K562 (cell line): Measurements from ENCODE around the gene FAT2. TPM values are rescaled to one million over a fixed set of nuclear protein-coding genes. Genes with fewer than 3 reads are reported as not detected.

Experiments used
- ATAC-seq: fragments of 200-7000 bp; cut with Tn5 transposase; 3 replicates; pipeline ENCODE4 v1.9.1; 2020; ENCODE audit warnings: moderate library complexity
- BruUV-seq: library from RNA; stranded (reverse); fragments of 400-500 nt; replicated peaks from 2 replicates; lab custom pipeline; 2021; lab: Mats Ljungman, UMichigan
- CTCF ChIA-PET: fragments of 300-600 bp; formaldehyde crosslinking; extraction: SDS; loops from one replicate; lab custom pipeline; 2021; ENCODE audit warnings: low intra/inter-chr PET ratio; lab: Yijun Ruan, JAX
- POLR2A ChIA-PET: fragments of 300-600, 350-650 bp; sonication (Branson Sonifier 250); formaldehyde crosslinking; extraction: SDS; loops from one replicate; lab custom pipeline; 2021; ENCODE audit warnings: antibody characterized with exemption, inconsistent platforms; lab: Yijun Ruan, JAX
- DNase-seq, 4 experiments: peaks; one replicate each; pipeline versions ENCODE4 v3.0.0 to v3.0.0-alpha.2; 2011 to 2018; ENCODE audit warnings: low spot score in 3 of 4, mixed read lengths in 3 of 4; ENCODE audit errors: extremely low read depth in 1 of 4
- FAIRE-seq: peaks from 2 replicates; lab custom pipeline; 2011; peaks lifted over from hg19 to GRCh38; lab: Jason Lieb, UNC
- H2AFZ ChIP-seq: 2 replicates; pipeline ENCODE4 v1.6.0; 2011; ENCODE audit warnings: low read depth, low read length, control low read depth, inconsistent platforms
- H3K27ac ChIP-seq: fragments of 200-600 bp; 3 replicates; pipeline ENCODE4 v1.8.0; 2011; ENCODE audit warnings: low read depth, mild to moderate bottlenecking, control low read depth, inconsistent platforms, low read length, moderate library complexity, mixed read lengths; ENCODE audit errors: extremely low read depth
- H3K27me3 ChIP-seq, 2 experiments: fragments of 300-600 bp in 1 of 2; 2 replicates in 1 of 2; 3 replicates in 1 of 2; pipeline versions ENCODE4 v1.6.0 to v1.8.0; 2011; ENCODE audit warnings: inconsistent platforms in 2 of 2, low read length in 2 of 2, mild to moderate bottlenecking in 1 of 2, mixed read lengths in 1 of 2, moderate library complexity in 1 of 2; ENCODE audit not compliant: control insufficient read depth in 2 of 2, insufficient read depth in 2 of 2
- H3K36me3 ChIP-seq: fragments of 300-600 bp; 3 replicates; pipeline ENCODE4 v1.8.0; 2011; ENCODE audit warnings: mild to moderate bottlenecking, low read length, inconsistent platforms; ENCODE audit not compliant: control insufficient read depth, insufficient read depth
- H3K4me1 ChIP-seq, 2 experiments: fragments of 200-600 bp in 1 of 2; replicated peaks in 1 of 2; 2 replicates in 1 of 2; 3 replicates in 1 of 2; pipeline versions ENCODE4 v1.5.1 to v1.8.0; 2011; ENCODE audit warnings: inconsistent platforms in 2 of 2, low read length in 2 of 2, mild to moderate bottlenecking in 1 of 2, mixed read lengths in 1 of 2, moderate library complexity in 1 of 2; ENCODE audit not compliant: control insufficient read depth in 2 of 2, insufficient read depth in 2 of 2
- H3K4me2 ChIP-seq: 2 replicates; pipeline ENCODE4 v1.6.1; 2011; ENCODE audit warnings: low read length, control low read depth, inconsistent platforms, mixed read lengths; ENCODE audit not compliant: insufficient read depth
- H3K4me3 ChIP-seq: fragments of 200-600 bp; sonication (generic), shearing (Covaris generic); 2 replicates; pipeline ENCODE4 v1.5.1; 2016; ENCODE audit warnings: control low read depth, inconsistent platforms
- H3K79me2 ChIP-seq: fragments of 200-600 bp; 3 replicates; pipeline ENCODE4 v1.8.0; 2011; ENCODE audit warnings: low read length, inconsistent platforms; ENCODE audit not compliant: control insufficient read depth, insufficient read depth
- H3K9ac ChIP-seq, 2 experiments: 2 replicates each; pipeline versions ENCODE4 v1.6.0 to v1.6.1; 2011; ENCODE audit warnings: low read depth in 2 of 2, low read length in 2 of 2, control low read depth in 1 of 2, inconsistent platforms in 1 of 2, mild to moderate bottlenecking in 1 of 2, mixed read lengths in 1 of 2; ENCODE audit not compliant: insufficient read depth in 1 of 2
- H3K9me1 ChIP-seq: one replicate; pipeline ENCODE4 v1.6.0; 2011; ENCODE audit warnings: inconsistent platforms, mild to moderate bottlenecking, low read length, moderate library complexity; ENCODE audit not compliant: control insufficient read depth, insufficient read depth
- H3K9me3 ChIP-seq: replicated peaks from 2 replicates; pipeline ENCODE4 v1.5.1; 2011; ENCODE audit warnings: low read depth, low read length, inconsistent platforms; ENCODE audit not compliant: control insufficient read depth, insufficient read depth
- H4K20me1 ChIP-seq: replicated peaks from 2 replicates; pipeline ENCODE4 v1.6.1; 2011; ENCODE audit warnings: low read length, inconsistent platforms, mixed read lengths; ENCODE audit not compliant: control insufficient read depth, insufficient read depth
- CEBPG ChIP-seq, 3 experiments: fragments of 200-800 bp in 1 of 3; sonication (Bioruptor generic) in 1 of 3; sonication (generic) in 1 of 3; formaldehyde crosslinking in 1 of 3; IDR thresholded peaks in 2 of 3; conservative IDR thresholded peaks in 1 of 3; 2 replicates each; pipeline versions ENCODE4 v1.6.1 to v1.8.0; 2016 to 2022; ENCODE audit warnings: missing compliant biosample characterization in 2 of 3, missing genetic modification characterization in 2 of 3, mild to moderate bottlenecking in 1 of 3, missing genetic modification reagents in 1 of 3
- CSDE1 ChIP-seq, 2 experiments: fragments of 450-650 bp; IDR thresholded peaks; 2 replicates each; pipeline ENCODE4 v1.6.1; 2016; ENCODE audit warnings: mild to moderate bottlenecking in 1 of 2
- HNRNPUL1 ChIP-seq: fragments of 200-400 bp; formaldehyde crosslinking; IDR thresholded peaks from 2 replicates; pipeline ENCODE4 v1.6.1; 2017; ENCODE audit warnings: low read length
- JUNB ChIP-seq: fragments of 450-650 bp; formaldehyde crosslinking; conservative IDR thresholded peaks from 2 replicates; pipeline ENCODE4 v1.4.0; 2020; ENCODE audit warnings: mild to moderate bottlenecking
- KAT7 ChIP-seq: sonication (generic); formaldehyde crosslinking; IDR thresholded peaks from 2 replicates; pipeline ENCODE4 v1.8.0; 2022; ENCODE audit warnings: missing genetic modification reagents, mild to moderate bottlenecking, borderline replicate concordance
- NR4A1 ChIP-seq, 2 experiments: fragments of 250-450 bp in 1 of 2; fragments of 450-650 bp in 1 of 2; sonication (Bioruptor Pico) in 1 of 2; IDR thresholded peaks; 2 replicates each; pipeline versions ENCODE4 v1.4.0 to v1.6.1; 2016 to 2020; ENCODE audit warnings: mild to moderate bottlenecking in 2 of 2, missing compliant biosample characterization in 1 of 2, missing genetic modification characterization in 1 of 2, moderate library complexity in 1 of 2
- PATZ1 ChIP-seq: fragments of 250-450 bp; sonication (Bioruptor Pico); IDR thresholded peaks from 2 replicates; pipeline ENCODE4 v1.5.0; 2020; ENCODE audit warnings: mild to moderate bottlenecking, borderline replicate concordance
- POLR2AphosphoS5 ChIP-seq: IDR thresholded peaks from 2 replicates; pipeline ENCODE4 v1.6.1; 2011; ENCODE audit warnings: mild to moderate bottlenecking, low read depth, low read length, moderate library complexity; ENCODE audit not compliant: control insufficient read depth, insufficient read depth
- TBL1XR1 ChIP-seq, 2 experiments: IDR thresholded peaks; 2 replicates each; pipeline ENCODE4 v1.6.1; 2012; ENCODE audit warnings: improper control_type of control experiment in 2 of 2, low read length in 2 of 2, mild to moderate bottlenecking in 1 of 2
- ZNF696 ChIP-seq: fragments of 250-450 bp; sonication (Bioruptor Pico); conservative IDR thresholded peaks from 2 replicates; pipeline ENCODE4 v1.4.0; 2020; ENCODE audit warnings: mild to moderate bottlenecking, moderate library complexity
- WGBS: fragments of 100-300 bp; shearing (Covaris generic); methylation state at CpG from one replicate; pipeline ENCODE4 v1.1.6; 2016; ENCODE audit warnings: low coverage, mixed read lengths; ENCODE audit not compliant: insufficient coverage; ENCODE audit errors: missing lambda C conversion rate; 5-methylcytosine and 5-hydroxymethylcytosine counted together
- in situ Hi-C: fragments of 300-500 bp; cut with MboI; formaldehyde crosslinking; loops from 4 replicates; pipeline ENCODE4 v1.15.0; 2018; ENCODE audit warnings: inconsistent platforms, mixed read lengths
- intact Hi-C: fragments of 100-400 bp; cut with micrococcal nuclease; formaldehyde crosslinking; loops from 2 replicates; pipeline ENCODE4 v1.14.2; 2022
- polyA plus RNA-seq, 8 experiments: library from polyadenylated mRNA; depleted of rRNA in 4 of 8; stranded (reverse) in 5 of 8; unstranded in 3 of 8; fragments of >200 nt; fragmentation: Nextera tagmentation in 2 of 8; fragmentation: Illumina TruSeq in 1 of 8; extraction: Ambion mirVana in 2 of 8; extraction: Trizol in 1 of 8; gene quantifications; 2 replicates each; pipeline versions ENCODE4 v1.2.1 to v1.2.3, GENCODE V29; 2011 to 2014; ENCODE audit warnings: inconsistent platforms in 1 of 8, missing spikeins in 1 of 8
- total RNA-seq, 7 experiments: library from RNA; depleted of rRNA in 6 of 7; stranded (reverse); fragments of >200 nt in 6 of 7; fragmentation: Illumina TruSeq in 2 of 7; extraction: Trizol in 2 of 7; gene quantifications; 2 replicates each; pipeline versions ENCODE4 v1.2.1 to v1.2.3, GENCODE V29; 2011 to 2021; ENCODE audit warnings: low replicate concordance in 1 of 7
- TF ChIP-seq, protein P1 (sequence below): sonication (generic); formaldehyde crosslinking; IDR thresholded peaks from 2 replicates; pipeline ENCODE4 v1.8.0; 2023; ENCODE audit warnings: mild to moderate bottlenecking, missing genetic modification reagents

Gene FAT2
- total and polyA plus RNA-seq, 9 of the 15 experiments (the other 6 are each of a cell fraction or from before 2014, with no cell fraction given) = not detected

DNA sequence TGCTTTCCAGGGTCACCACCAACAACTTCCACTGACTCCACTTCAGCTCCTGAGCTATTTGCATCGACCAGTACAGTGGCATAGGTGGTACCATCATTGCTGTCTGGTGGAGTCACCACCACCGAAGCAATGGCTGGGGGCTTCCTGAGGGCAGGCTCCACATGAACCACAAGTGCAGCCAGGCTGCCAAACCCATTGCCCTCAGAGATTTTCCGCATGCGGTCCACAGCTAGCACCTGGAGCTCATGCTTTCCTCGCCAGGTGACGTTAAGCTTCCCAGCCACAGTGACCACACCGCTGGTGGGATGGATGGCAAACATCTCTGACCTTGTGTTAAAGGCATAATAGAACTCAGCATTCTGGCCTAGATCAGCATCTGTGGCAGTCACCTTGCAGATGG lies 23.1 kb downstream of the FAT2 start:
- no peaks in the 10 kb centered on the region for H4K20me1 ChIP-seq
- DNase-seq = no peak
- H3K79me2 ChIP-seq = no peaks in the 10 kb centered on the region
- H3K9me1 ChIP-seq = no peaks in the 10 kb centered on the region
- intact Hi-C loops = no loop called here
- no peak overlapping the region for H3K27ac ChIP-seq
- ChIA-PET CTCF (no interaction called here), POLR2A (no interaction called here)
- H2AFZ ChIP-seq = no peak overlapping the region
- H3K27me3 ChIP-seq = peaks cover 29 to 71% of the 10 kb centered on the region in 2 experiments; a peak in 4 of 5 replicates
- no peak overlapping the region for H3K4me2 ChIP-seq
- no TSS peak for BruUV-seq
- no peaks in the 10 kb centered on the region for H3K9me3 ChIP-seq
- FAIRE-seq = no peak
- H3K9ac ChIP-seq = no peak overlapping the region
- no peak for TF ChIP-seq ZNF696 (CRISPR knock-in tag)
- TF ChIP-seq HNRNPUL1 = no peak
- no peak for TF ChIP-seq CSDE1 (IDR thresholded peaks at IDR 0.05)
- TF ChIP-seq JUNB (CRISPR knock-in tag) = no peak
- no peak for TF ChIP-seq TBL1XR1 (IDR thresholded peaks at IDR 0.05; ENCODE audit: low read length in 2 of 2)
- no peak for TF ChIP-seq PATZ1 (CRISPR knock-in tag)
- TF ChIP-seq, protein P1, sequence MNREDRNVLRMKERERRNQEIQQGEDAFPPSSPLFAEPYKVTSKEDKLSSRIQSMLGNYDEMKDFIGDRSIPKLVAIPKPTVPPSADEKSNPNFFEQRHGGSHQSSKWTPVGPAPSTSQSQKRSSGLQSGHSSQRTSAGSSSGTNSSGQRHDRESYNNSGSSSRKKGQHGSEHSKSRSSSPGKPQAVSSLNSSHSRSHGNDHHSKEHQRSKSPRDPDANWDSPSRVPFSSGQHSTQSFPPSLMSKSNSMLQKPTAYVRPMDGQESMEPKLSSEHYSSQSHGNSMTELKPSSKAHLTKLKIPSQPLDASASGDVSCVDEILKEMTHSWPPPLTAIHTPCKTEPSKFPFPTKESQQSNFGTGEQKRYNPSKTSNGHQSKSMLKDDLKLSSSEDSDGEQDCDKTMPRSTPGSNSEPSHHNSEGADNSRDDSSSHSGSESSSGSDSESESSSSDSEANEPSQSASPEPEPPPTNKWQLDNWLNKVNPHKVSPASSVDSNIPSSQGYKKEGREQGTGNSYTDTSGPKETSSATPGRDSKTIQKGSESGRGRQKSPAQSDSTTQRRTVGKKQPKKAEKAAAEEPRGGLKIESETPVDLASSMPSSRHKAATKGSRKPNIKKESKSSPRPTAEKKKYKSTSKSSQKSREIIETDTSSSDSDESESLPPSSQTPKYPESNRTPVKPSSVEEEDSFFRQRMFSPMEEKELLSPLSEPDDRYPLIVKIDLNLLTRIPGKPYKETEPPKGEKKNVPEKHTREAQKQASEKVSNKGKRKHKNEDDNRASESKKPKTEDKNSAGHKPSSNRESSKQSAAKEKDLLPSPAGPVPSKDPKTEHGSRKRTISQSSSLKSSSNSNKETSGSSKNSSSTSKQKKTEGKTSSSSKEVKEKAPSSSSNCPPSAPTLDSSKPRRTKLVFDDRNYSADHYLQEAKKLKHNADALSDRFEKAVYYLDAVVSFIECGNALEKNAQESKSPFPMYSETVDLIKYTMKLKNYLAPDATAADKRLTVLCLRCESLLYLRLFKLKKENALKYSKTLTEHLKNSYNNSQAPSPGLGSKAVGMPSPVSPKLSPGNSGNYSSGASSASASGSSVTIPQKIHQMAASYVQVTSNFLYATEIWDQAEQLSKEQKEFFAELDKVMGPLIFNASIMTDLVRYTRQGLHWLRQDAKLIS (CRISPR knock-in tag) = no peak
- no peak for TF ChIP-seq KAT7
- no peak for TF ChIP-seq NR4A1 (CRISPR knock-in tag; IDR thresholded peaks at IDR 0.05)
- TF ChIP-seq NR4A1 (tag; IDR thresholded peaks at IDR 0.05) = no peak
- no peak for TF ChIP-seq CEBPG (CRISPR knock-in tag; IDR thresholded peaks at IDR 0.05)
- TF ChIP-seq CEBPG (tag; conservative IDR thresholded peaks at IDR 0.05 in 1 of 2, IDR thresholded peaks at IDR 0.05 in 1 of 2) = no peak
- no peak for TF ChIP-seq POLR2AphosphoS5
- TF ChIP-seq, all 486 proteins: peak for 0
- Histone ChIP-seq H3K36me3 (no peaks in the 10 kb centered on the region), H3K4me1 (no peaks in the 10 kb centered on the region), H3K4me3 (no peak overlapping the region)
- in situ Hi-C loops = no loop called here
- 4% methylated on average over 7 of the region's 7 CpGs for WGBS
- no peak for ATAC-seq
